GM19397 (cell line): ENCODE results near the gene CTSO.
A peak's percentile ranks its signal among the peaks of the same experiment; 100 is the strongest.

Source experiments
- ATAC-seq: cut with Tn5 transposase; IDR thresholded peaks from one replicate; pipeline ENCODE4 v1.9.1; 2021; ENCODE audit warnings: mild to moderate bottlenecking, moderate library complexity; ENCODE audit not compliant: unreplicated experiment

CTSO gene

GRCh38 chr4:155953151-155954117, at the start of gene CTSO:
TSS of gene CTSO (minus strand) at chr4:155953866. CDS start at chr4:155953847, 19 bp downstream.
- peak; percentile 96 for ATAC-seq

GRCh38 chr4:156000491-156000890, 46.8 kb upstream of the CTSO start:
- ATAC-seq: no peak

GRCh38 chr4:155999725-156000124, 46.1 kb upstream of the CTSO start:
- no peak for ATAC-seq

- no peak for ATAC-seq
These were observed 41.4 kb upstream of the CTSO start for GRCh38 chr4:155995069-155995468.

GRCh38 chr4:155984106-155984797, 30.6 kb upstream of the CTSO start:
- ATAC-seq: no peak

- ATAC-seq: no peak
These were observed 29.2 kb upstream of the CTSO start for GRCh38 chr4:155982736-155983385.

GRCh38 chr4:155978810-155979209, 25.1 kb upstream of the CTSO start:
- ATAC-seq: no peak

- no peak for ATAC-seq
These were observed 21.8 kb upstream of the CTSO start for GRCh38 chr4:155975511-155975910.

GRCh38 chr4:155974996-155975395, 21.3 kb upstream of the CTSO start:
- no peak for ATAC-seq

- peak; percentile 98 for ATAC-seq
These were observed 20.7 kb upstream of the CTSO start for GRCh38 chr4:155974476-155974749.

GRCh38 chr4:155973639-155974475, 20.2 kb upstream of the CTSO start:
- ATAC-seq: peak; percentile 28

- peak; percentile 38 for ATAC-seq
These were observed 18.4 kb upstream of the CTSO start for GRCh38 chr4:155972098-155972497.

- ATAC-seq: no peak
These were observed 13.2 kb upstream of the CTSO start for GRCh38 chr4:155966731-155967395.

- ATAC-seq: no peak
These were observed 12.5 kb upstream of the CTSO start for GRCh38 chr4:155966171-155966570.

GRCh38 chr4:155964016-155964891, 10.6 kb upstream of the CTSO start:
- ATAC-seq: no peak

- no peak for ATAC-seq
These were observed 9.1 kb upstream of the CTSO start for GRCh38 chr4:155962767-155963166.

- ATAC-seq: no peak
These were observed 7.9 kb upstream of the CTSO start for GRCh38 chr4:155961575-155961974.

GRCh38 chr4:155960522-155960921, 6.9 kb upstream of the CTSO start:
- no peak for ATAC-seq

- ATAC-seq: no peak
These were observed 5.8 kb upstream of the CTSO start for GRCh38 chr4:155959417-155959816.
